Tibial nerve (tissue), 4 donors: ENCODE results near the gene LGALS14. TPM values are rescaled to one million over a fixed set of nuclear protein-coding genes. Genes with fewer than 3 reads are reported as not detected.

Experiments
- DNase-seq, 2 donors: peaks; one replicate each; pipeline ENCODE4 v3.0.0-alpha.2; 2019; ENCODE audit warnings: low spot score in 2 of 2
- H3K27ac ChIP-seq, 4 donors: fragments of 200-600 bp; sonication (generic) in 3 of 4; one replicate each; pipeline ENCODE4 v1.5.1; 2017 to 2019; ENCODE audit warnings: mild to moderate bottlenecking in 1 of 4
- H3K27me3 ChIP-seq, 2 donors: fragments of 200-600 bp; sonication (generic) in 1 of 2; one replicate each; pipeline versions ENCODE4 v1.5.1 to v1.6.0; 2017 to 2019
- H3K36me3 ChIP-seq, 3 donors: fragments of 200-600 bp; sonication (generic); one replicate each; pipeline ENCODE4 v1.5.1; 2018 to 2019
- H3K4me1 ChIP-seq, 4 donors: fragments of 200-600 bp; sonication (generic) in 3 of 4; one replicate each; pipeline ENCODE4 v1.5.1; 2017 to 2019
- H3K4me3 ChIP-seq, 4 donors: fragments of 200-600 bp; sonication (generic) in 3 of 4; one replicate each; pipeline ENCODE4 v1.5.1; 2017 to 2019; ENCODE audit warnings: mild to moderate bottlenecking in 1 of 4, moderate library complexity in 1 of 4
- H3K9me3 ChIP-seq, 4 donors: fragments of 200-600 bp; sonication (generic) in 3 of 4; one replicate each; pipeline ENCODE4 v1.5.1; 2017 to 2019
- EP300 ChIP-seq, 2 donors: sonication (generic); formaldehyde crosslinking; IDR thresholded peaks; one replicate each; pipeline ENCODE4 v1.6.1; 2017; ENCODE audit warnings: antibody characterized with exemption in 2 of 2, mild to moderate bottlenecking in 1 of 2
- POLR2A ChIP-seq, 2 donors: fragments of 450-650 bp; IDR thresholded peaks; one replicate each; pipeline ENCODE4 v1.6.1; 2017; ENCODE audit warnings: antibody characterized with exemption in 2 of 2, mild to moderate bottlenecking in 2 of 2, moderate library complexity in 2 of 2
- WGBS, 2 donors: methylation state at CpG; one replicate each; pipeline ENCODE4 v1.1.5; 2018; 5-methylcytosine and 5-hydroxymethylcytosine counted together
- total RNA-seq, 4 donors: library from RNA; depleted of rRNA; stranded (reverse); fragments of >200 nt; gene quantifications; one replicate each; pipeline ENCODE4 v1.1.0, GENCODE V29; 2016
- TF ChIP-seq, protein P1 (sequence below), 5 experiments: fragments of 200-600 bp in 3 of 5; fragments of 450-650 bp in 2 of 5; sonication (generic) in 3 of 5; IDR thresholded peaks; one replicate each; pipeline ENCODE4 v1.5.1; 2016 to 2019; ENCODE audit warnings: antibody characterized with exemption in 5 of 5, mild to moderate bottlenecking in 3 of 5, moderate library complexity in 2 of 5

The LGALS14 gene
- total RNA-seq, 4 donors from 2014 or later = not detected

DNA sequence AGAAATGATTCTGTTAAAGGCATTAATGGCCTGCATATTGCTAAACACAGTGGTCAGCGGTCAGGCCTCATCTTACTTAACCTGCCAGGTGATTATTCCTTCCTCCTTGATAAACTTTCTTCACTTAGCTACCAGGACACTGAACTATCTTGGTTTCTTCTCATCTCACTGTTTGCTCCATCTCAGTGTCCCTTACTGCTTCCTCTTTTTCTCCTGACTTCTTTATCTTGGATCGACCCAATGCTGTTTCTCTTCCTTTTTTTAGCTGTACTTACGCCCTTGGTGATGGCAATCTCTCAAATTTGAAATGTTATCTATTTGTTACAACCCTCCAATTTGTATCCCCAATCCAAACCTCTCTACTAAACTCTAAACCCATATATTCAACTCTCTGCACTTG lies 41.4 kb downstream of the LGALS14 start:
- Histone ChIP-seq H3K27me3 (no peaks in the 10 kb centered on the region), H3K27ac (no peak overlapping the region), H3K4me1 (no peaks in the 10 kb centered on the region), H3K4me3 (no peak overlapping the region), H3K36me3 (no peaks in the 10 kb centered on the region), H3K9me3 (no peaks in the 10 kb centered on the region)
- 59 to 65% methylated on average over 3 of the region's 3 CpGs for WGBS, 2 donors
- TF ChIP-seq EP300 (IDR thresholded peaks at IDR 0.05) = no peak
- no peak for TF ChIP-seq POLR2A (IDR thresholded peaks at IDR 0.05)
- TF ChIP-seq, protein P1, sequence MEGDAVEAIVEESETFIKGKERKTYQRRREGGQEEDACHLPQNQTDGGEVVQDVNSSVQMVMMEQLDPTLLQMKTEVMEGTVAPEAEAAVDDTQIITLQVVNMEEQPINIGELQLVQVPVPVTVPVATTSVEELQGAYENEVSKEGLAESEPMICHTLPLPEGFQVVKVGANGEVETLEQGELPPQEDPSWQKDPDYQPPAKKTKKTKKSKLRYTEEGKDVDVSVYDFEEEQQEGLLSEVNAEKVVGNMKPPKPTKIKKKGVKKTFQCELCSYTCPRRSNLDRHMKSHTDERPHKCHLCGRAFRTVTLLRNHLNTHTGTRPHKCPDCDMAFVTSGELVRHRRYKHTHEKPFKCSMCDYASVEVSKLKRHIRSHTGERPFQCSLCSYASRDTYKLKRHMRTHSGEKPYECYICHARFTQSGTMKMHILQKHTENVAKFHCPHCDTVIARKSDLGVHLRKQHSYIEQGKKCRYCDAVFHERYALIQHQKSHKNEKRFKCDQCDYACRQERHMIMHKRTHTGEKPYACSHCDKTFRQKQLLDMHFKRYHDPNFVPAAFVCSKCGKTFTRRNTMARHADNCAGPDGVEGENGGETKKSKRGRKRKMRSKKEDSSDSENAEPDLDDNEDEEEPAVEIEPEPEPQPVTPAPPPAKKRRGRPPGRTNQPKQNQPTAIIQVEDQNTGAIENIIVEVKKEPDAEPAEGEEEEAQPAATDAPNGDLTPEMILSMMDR (IDR thresholded peaks at IDR 0.05) = no peak
- DNase-seq = no peak

DNA sequence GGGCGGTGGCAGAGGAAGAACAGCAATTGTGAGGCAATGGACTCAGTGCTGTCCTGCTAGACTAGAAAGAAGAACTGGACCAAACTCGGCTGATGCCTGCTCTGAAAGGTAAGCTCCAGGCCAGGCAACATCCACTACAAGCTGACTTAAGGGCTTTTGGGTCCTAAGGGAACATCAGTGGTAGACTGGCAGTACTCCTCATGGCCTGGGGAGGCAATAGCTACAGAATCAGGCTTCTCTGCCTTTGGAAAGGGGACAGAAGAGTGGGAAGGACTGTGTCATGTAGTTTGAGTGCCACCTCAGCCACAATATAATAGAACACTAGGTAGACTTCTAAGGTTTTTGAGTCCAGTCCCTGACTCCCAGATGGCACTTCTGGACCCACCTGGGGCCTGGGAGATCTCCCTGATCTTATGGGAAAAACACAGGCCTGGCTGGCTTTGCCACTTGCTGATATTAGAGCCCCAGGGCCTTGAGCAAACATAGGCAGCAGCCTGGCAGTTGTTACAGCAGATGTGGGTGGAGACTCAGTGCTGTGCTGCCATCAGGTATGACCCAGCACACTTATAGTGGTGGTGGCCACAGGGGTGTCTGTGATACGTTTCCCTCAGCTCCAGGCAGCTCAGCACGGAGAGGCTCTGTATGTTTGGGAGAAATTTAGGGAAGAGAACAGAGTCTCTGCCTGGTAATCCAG lies 42.7 kb downstream of the LGALS14 start:
- Histone ChIP-seq H3K9me3 (no peaks in the 10 kb centered on the region), H3K36me3 (no peaks in the 10 kb centered on the region), H3K4me3 (no peak overlapping the region), H3K27ac (no peak overlapping the region), H3K27me3 (no peaks in the 10 kb centered on the region), H3K4me1 (no peaks in the 10 kb centered on the region)
- no peak for TF ChIP-seq EP300 (IDR thresholded peaks at IDR 0.05)
- TF ChIP-seq, protein P1 (IDR thresholded peaks at IDR 0.05) = no peak
- 61 to 71% methylated on average over 4 of the region's 4 CpGs for WGBS, 2 donors
- DNase-seq = no peak

DNA sequence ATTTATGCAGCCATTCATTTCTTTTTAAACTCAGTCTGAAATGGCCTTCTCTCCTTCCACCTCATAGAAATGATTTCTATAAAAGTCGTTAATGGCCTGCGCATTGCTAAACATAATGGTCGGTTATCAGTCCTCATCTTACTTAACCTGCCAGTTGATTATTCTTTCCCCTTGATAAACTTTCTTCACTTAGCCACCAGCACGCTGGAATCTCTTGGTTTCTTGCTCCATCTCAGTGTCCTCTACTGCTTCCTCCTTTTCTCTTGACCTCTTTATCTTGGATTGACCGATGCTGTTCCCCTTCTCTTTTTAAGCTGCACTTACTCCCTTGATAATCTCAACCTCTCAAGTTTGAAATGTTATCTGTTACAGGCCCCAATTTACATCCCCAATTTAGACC lies 45.7 kb downstream of the LGALS14 start:
- H3K27ac ChIP-seq = no peak overlapping the region
- no peaks in the 10 kb centered on the region for H3K27me3 ChIP-seq
- no peaks in the 10 kb centered on the region for H3K9me3 ChIP-seq
- no peak for TF ChIP-seq POLR2A (IDR thresholded peaks at IDR 0.05)
- TF ChIP-seq EP300 (IDR thresholded peaks at IDR 0.05) = no peak
- TF ChIP-seq, protein P1 (IDR thresholded peaks at IDR 0.05) = no peak
- H3K4me3 ChIP-seq = no peak overlapping the region
- no peak for DNase-seq
- H3K36me3 ChIP-seq = no peaks in the 10 kb centered on the region
- no peaks in the 10 kb centered on the region for H3K4me1 ChIP-seq
- WGBS, 2 donors = 78 to 80% methylated on average over 5 of the region's 5 CpGs

DNA sequence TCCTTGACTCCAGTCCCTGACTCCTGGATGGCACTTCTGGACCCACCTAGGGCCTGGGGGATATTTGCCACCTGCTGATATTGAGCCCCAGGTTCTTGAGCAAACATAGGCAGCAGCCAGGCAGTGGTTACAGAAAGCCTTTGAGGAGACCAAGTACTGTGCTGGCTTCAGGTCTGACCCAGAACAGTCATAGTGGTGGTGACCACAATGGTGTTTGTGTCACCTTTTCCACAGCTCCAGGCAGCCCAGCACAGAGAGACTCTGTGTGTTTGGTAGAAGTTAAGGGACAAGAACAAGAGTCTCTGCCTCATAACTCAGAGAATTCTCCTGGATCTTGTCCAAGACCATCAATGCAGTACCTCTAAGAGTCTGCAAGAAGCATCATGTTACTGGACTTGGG lies 48.1 kb downstream of the LGALS14 start:
- Histone ChIP-seq H3K27me3 (no peaks in the 10 kb centered on the region), H3K27ac (no peak overlapping the region), H3K4me1 (no peaks in the 10 kb centered on the region), H3K36me3 (no peaks in the 10 kb centered on the region), H3K4me3 (no peak overlapping the region), H3K9me3 (no peaks in the 10 kb centered on the region)
- no peak for TF ChIP-seq EP300 (IDR thresholded peaks at IDR 0.05)
- DNase-seq = no peak

- Histone ChIP-seq H3K36me3 (no peaks in the 10 kb centered on the region), H3K27ac (no peak overlapping the region), H3K27me3 (no peaks in the 10 kb centered on the region), H3K4me1 (no peaks in the 10 kb centered on the region), H3K4me3 (no peak overlapping the region), H3K9me3 (no peaks in the 10 kb centered on the region)
- TF ChIP-seq, protein P1 (IDR thresholded peaks at IDR 0.05) = no peak
- no peak for TF ChIP-seq EP300 (IDR thresholded peaks at IDR 0.05)
- TF ChIP-seq POLR2A (IDR thresholded peaks at IDR 0.05) = no peak
- no peak for DNase-seq
Measured at GRCh38 chr19:39752795-39753194, 48.5 kb downstream of the LGALS14 start.

DNA sequence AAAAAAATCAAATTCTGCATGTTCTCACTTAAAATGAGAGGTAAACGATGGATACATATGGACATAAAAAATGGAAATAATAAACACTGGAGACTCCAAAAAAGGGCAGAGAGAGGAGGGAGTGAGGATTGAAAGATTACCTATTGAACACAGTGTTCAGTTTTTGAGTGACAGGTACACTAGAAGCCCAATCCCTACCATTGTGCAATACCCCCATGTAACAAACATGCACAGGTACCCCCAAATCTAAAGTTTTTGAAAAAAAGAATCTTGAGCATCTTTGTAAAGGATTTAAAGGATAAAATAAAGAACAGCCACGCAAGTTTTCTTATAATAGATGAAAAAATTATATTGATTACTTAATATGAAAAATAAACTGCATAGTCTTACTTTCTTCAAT lies 50.3 kb downstream of the LGALS14 start:
- Histone ChIP-seq H3K4me3 (no peak overlapping the region), H3K9me3 (no peaks in the 10 kb centered on the region), H3K27me3 (peaks cover 0 to 6% of the 10 kb centered on the region in 2 donors), H3K4me1 (no peaks in the 10 kb centered on the region), H3K36me3 (no peaks in the 10 kb centered on the region), H3K27ac (no peak overlapping the region)
- no peak for DNase-seq
- TF ChIP-seq, protein P1 (IDR thresholded peaks at IDR 0.05) = no peak
- no peak for TF ChIP-seq POLR2A (IDR thresholded peaks at IDR 0.05)
- 75 to 77% methylated on average over 2 of the region's 2 CpGs for WGBS, 2 donors
